NCI-H510A (cell line): Measurements from ENCODE around the gene BRD2.

Experiments used
- DNase-seq: peaks from one replicate; lab custom pipeline; 2025; lab: John Stamatoyannopoulos, UW

The BRD2 gene

DNA sequence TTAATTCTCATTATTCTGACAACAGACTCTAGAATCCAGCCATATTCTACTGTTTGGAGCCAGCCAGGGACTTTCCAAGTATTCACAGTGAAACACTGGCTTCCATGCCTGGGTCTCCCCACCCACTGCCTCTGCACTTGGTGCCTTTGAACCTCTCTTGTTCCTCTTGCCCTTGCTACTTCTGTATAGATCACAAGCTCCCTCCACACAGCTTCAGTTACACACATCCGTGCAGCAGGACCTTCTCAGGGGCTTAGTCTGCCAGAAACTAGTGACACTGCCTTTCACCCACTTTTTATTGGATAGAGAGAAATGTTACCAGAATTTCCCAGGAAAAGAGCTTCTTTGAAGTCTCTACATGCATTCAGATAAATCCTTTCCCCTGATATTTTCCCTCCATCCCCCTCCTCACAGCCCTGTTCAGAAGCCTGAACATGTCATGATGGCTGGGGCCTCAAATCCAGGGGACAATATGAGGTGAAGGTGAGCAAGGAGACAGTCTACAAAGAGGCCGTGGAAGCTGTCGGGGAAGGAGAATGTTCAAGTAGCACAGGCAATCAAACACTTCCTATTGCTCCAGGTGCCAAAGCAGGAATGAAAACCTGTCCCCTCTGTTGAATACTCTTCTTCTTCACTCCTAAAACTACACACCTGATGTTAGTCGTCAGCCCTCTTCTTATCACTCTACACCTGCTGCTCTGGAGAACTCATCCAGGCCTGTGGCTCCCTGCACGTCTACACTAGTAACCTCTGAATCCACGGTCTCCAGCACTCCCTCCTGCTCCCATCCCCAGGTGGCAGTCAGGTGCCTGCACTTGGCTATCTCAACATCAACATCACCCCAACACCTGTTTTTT is 61.2 kb downstream of the BRD2 start:
- DNase-seq, result no peak

- no peak for DNase-seq
These were observed 61.9 kb downstream of the BRD2 start for GRCh38 chr6:33030245-33030644.
